ENCODE measurements around the gene NYNRIN.
A peak's percentile ranks its signal among the peaks of the same experiment; 100 is the strongest.

Gene NYNRIN

GRCh38 chr14:24416254-24416931 lies 17.6 kb downstream of the NYNRIN start:
- no peak overlapping the region for H3K27ac ChIP-seq
- H3K9me3 ChIP-seq (ENCODE audit: control insufficient read depth, low read length), result no peaks in the 10 kb centered on the region
- H3K4me3 ChIP-seq (ENCODE audit: low read depth, low read length), result no peak overlapping the region
- no peaks in the 10 kb centered on the region for H3K27me3 ChIP-seq (ENCODE audit: control insufficient read depth, insufficient read depth, low read length)
- no peak overlapping the region for H3K9ac ChIP-seq
- peaks cover 6% of the 10 kb centered on the region for H3K4me1 ChIP-seq
- H2AFZ ChIP-seq, result no peak overlapping the region
- no peaks in the 10 kb centered on the region for H3K36me3 ChIP-seq (ENCODE audit: control insufficient read depth, insufficient read depth, low read length)
- no peaks in the 10 kb centered on the region for H3K79me2 ChIP-seq
- no peak overlapping the region for H3K4me2 ChIP-seq (ENCODE audit: low read length)
- TF ChIP-seq CTCF (IDR thresholded peaks at IDR 0.05), result no peak

- TF ChIP-seq CTCF (IDR thresholded peaks at IDR 0.05), result no peak
- Histone ChIP-seq H3K27me3 (ENCODE audit: control insufficient read depth, insufficient read depth, low read length) (no peaks in the 10 kb centered on the region), H3K79me2 (no peaks in the 10 kb centered on the region), H3K4me3 (ENCODE audit: low read depth, low read length) (no peak overlapping the region), H3K4me2 (ENCODE audit: low read length) (no peak overlapping the region), H3K9me3 (ENCODE audit: control insufficient read depth, low read length) (no peaks in the 10 kb centered on the region), H2AFZ (no peak overlapping the region), H3K36me3 (ENCODE audit: control insufficient read depth, insufficient read depth, low read length) (no peaks in the 10 kb centered on the region), H3K4me1 (peaks cover 6% of the 10 kb centered on the region), H3K27ac (no peak overlapping the region), H3K9ac (no peak overlapping the region)
Measured at GRCh38 chr14:24416932-24417619, 18.3 kb downstream of the NYNRIN start.

- no peak overlapping the region for H3K4me2 ChIP-seq (ENCODE audit: low read length)
- H3K36me3 ChIP-seq (ENCODE audit: control insufficient read depth, insufficient read depth, low read length), result no peaks in the 10 kb centered on the region
- no peak overlapping the region for H3K9ac ChIP-seq
- no peaks in the 10 kb centered on the region for H3K9me3 ChIP-seq (ENCODE audit: control insufficient read depth, low read length)
- no peak overlapping the region for H3K4me3 ChIP-seq (ENCODE audit: low read depth, low read length)
- no peak overlapping the region for H2AFZ ChIP-seq
- H3K4me1 ChIP-seq, result peaks cover 6% of the 10 kb centered on the region
- H3K27me3 ChIP-seq (ENCODE audit: control insufficient read depth, insufficient read depth, low read length), result no peaks in the 10 kb centered on the region
- H3K27ac ChIP-seq, result no peak overlapping the region
- no peak for TF ChIP-seq CTCF (IDR thresholded peaks at IDR 0.05)
- no peaks in the 10 kb centered on the region for H3K79me2 ChIP-seq
Measured at GRCh38 chr14:24417832-24418491, 19.2 kb downstream of the NYNRIN start.

- Histone ChIP-seq H3K27me3 (ENCODE audit: control insufficient read depth, insufficient read depth, low read length) (no peaks in the 10 kb centered on the region), H3K79me2 (no peaks in the 10 kb centered on the region), H3K9ac (no peak overlapping the region), H3K36me3 (ENCODE audit: control insufficient read depth, insufficient read depth, low read length) (no peaks in the 10 kb centered on the region), H3K27ac (no peak overlapping the region), H3K4me2 (ENCODE audit: low read length) (no peak overlapping the region), H2AFZ (peak overlapping the region; percentile 27), H3K4me1 (peaks cover 6% of the 10 kb centered on the region), H3K9me3 (ENCODE audit: control insufficient read depth, low read length) (no peaks in the 10 kb centered on the region), H3K4me3 (ENCODE audit: low read depth, low read length) (no peak overlapping the region)
- TF ChIP-seq CTCF (IDR thresholded peaks at IDR 0.05), result no peak
Measured at GRCh38 chr14:24418492-24418873, 19.7 kb downstream of the NYNRIN start.

Measured in parathyroid adenoma (tissue), 2 donors.